HEK293T (cell line): ENCODE data around the gene UBTD1.

Source experiments
- FOXM1 ChIP-seq: fragments of 450-650 bp; IDR thresholded peaks from 2 replicates; pipeline ENCODE4 v1.6.1; 2017; ENCODE audit warnings: mild to moderate bottlenecking, borderline replicate concordance
- NFRKB ChIP-seq: fragments of 450-650 bp; IDR thresholded peaks from 2 replicates; pipeline ENCODE4 v1.6.1; 2016; ENCODE audit warnings: mild to moderate bottlenecking, moderate library complexity
- SUZ12 ChIP-seq: fragments of 450-650 bp; IDR thresholded peaks from 2 replicates; pipeline ENCODE4 v1.6.1; 2016; ENCODE audit warnings: mild to moderate bottlenecking
- ZNF384 ChIP-seq: fragments of 450-650 bp; IDR thresholded peaks from 2 replicates; pipeline ENCODE4 v1.6.1; 2016

GRCh38 chr10:97500297-97500575 lies 1.5 kb downstream of the UBTD1 start:
- TF ChIP-seq ZNF384, result no peak
- no peak for TF ChIP-seq SUZ12
- no peak for TF ChIP-seq FOXM1
- TF ChIP-seq NFRKB, result no peak
